OCI-LY1 (cell line): ENCODE measurements around the gene RFX1.

Experiments used
- H2AFZ ChIP-seq: fragments of 200-600 bp; sonication (generic), shearing (Covaris generic); 2 replicates; pipeline ENCODE4 v1.6.0; 2014; ENCODE audit warnings: antibody characterized with exemption, mild to moderate bottlenecking, low read length
- H3F3A ChIP-seq: fragments of 200-600 bp; sonication (generic), shearing (Covaris generic); 2 replicates; pipeline ENCODE4 v1.6.0; 2014; ENCODE audit warnings: mild to moderate bottlenecking, antibody characterized with exemption, low read length, moderate library complexity; ENCODE audit not compliant: insufficient read depth
- H3K27ac ChIP-seq: fragments of 200-600 bp; sonication (generic); 2 replicates; pipeline ENCODE4 v1.5.1; 2014; ENCODE audit warnings: low read length, mixed run types, mild to moderate bottlenecking, low read depth; ENCODE audit not compliant: poor library complexity, severe bottlenecking
- H3K27me3 ChIP-seq: fragments of 200-600 bp; sonication (generic); 2 replicates; pipeline ENCODE4 v1.6.0; 2014; ENCODE audit warnings: antibody characterized with exemption, mild to moderate bottlenecking, low read length, moderate library complexity; ENCODE audit not compliant: insufficient read depth
- H3K36me3 ChIP-seq: fragments of 200-600 bp; sonication (generic); 2 replicates; pipeline ENCODE4 v1.6.1; 2014; ENCODE audit warnings: mild to moderate bottlenecking, antibody characterized with exemption, low read length, moderate library complexity, mixed read lengths; ENCODE audit not compliant: insufficient read depth
- H3K4me1 ChIP-seq: fragments of 200-600 bp; sonication (generic); 2 replicates; pipeline ENCODE4 v1.5.1; 2014; ENCODE audit warnings: mild to moderate bottlenecking, low read length, moderate library complexity; ENCODE audit not compliant: insufficient read depth, severe bottlenecking
- H3K4me2 ChIP-seq: fragments of 200-600 bp; sonication (generic), shearing (Covaris generic); 2 replicates; pipeline ENCODE4 v1.6.1; 2014; ENCODE audit warnings: low read length
- H3K4me3 ChIP-seq: fragments of 200-600 bp; sonication (generic); 2 replicates; pipeline ENCODE4 v1.5.1; 2014; ENCODE audit warnings: low read length, low read depth, mild to moderate bottlenecking, mixed read lengths; ENCODE audit not compliant: poor library complexity, severe bottlenecking
- H3K79me2 ChIP-seq: fragments of 200-600 bp; shearing (Covaris generic); 2 replicates; pipeline ENCODE4 v1.6.1; 2016; ENCODE audit warnings: mixed run types, low read length, mixed read lengths; ENCODE audit not compliant: insufficient read depth
- H3K9ac ChIP-seq: fragments of 200-600 bp; sonication (generic), shearing (Covaris generic); 2 replicates; pipeline ENCODE4 v1.6.1; 2014; ENCODE audit warnings: mild to moderate bottlenecking, low read length, mixed read lengths
- H3K9me2 ChIP-seq: fragments of 200-600 bp; sonication (generic), shearing (Covaris generic); 2 replicates; pipeline ENCODE4 v1.6.1; 2014; ENCODE audit warnings: low read depth, mild to moderate bottlenecking, low read length, mixed read lengths
- H3K9me3 ChIP-seq: fragments of 200-600 bp; shearing (Covaris generic); 2 replicates; pipeline ENCODE4 v1.6.1; 2014; ENCODE audit warnings: low read length, mixed read lengths
- H4K20me1 ChIP-seq: fragments of 200-600 bp; sonication (generic), shearing (Covaris generic); 2 replicates; pipeline ENCODE4 v1.6.0; 2016; ENCODE audit warnings: mild to moderate bottlenecking, low read length; ENCODE audit not compliant: insufficient read depth
- EZH2 ChIP-seq: fragments of 200-600 bp; sonication (generic), shearing (Covaris generic); IDR thresholded peaks from 2 replicates; pipeline ENCODE4 v1.8.0; 2017; ENCODE audit warnings: borderline replicate concordance, mixed run types, mild to moderate bottlenecking, antibody characterized with exemption, low read length, moderate library complexity, mixed read lengths
- TF ChIP-seq, protein P1 (sequence below): fragments of 200-600 bp; sonication (generic), shearing (Covaris generic); IDR thresholded peaks from 2 replicates; pipeline ENCODE4 v1.5.1; 2017; ENCODE audit warnings: mild to moderate bottlenecking, antibody characterized with exemption, low read length, moderate library complexity, mixed read lengths

The RFX1 gene

DNA sequence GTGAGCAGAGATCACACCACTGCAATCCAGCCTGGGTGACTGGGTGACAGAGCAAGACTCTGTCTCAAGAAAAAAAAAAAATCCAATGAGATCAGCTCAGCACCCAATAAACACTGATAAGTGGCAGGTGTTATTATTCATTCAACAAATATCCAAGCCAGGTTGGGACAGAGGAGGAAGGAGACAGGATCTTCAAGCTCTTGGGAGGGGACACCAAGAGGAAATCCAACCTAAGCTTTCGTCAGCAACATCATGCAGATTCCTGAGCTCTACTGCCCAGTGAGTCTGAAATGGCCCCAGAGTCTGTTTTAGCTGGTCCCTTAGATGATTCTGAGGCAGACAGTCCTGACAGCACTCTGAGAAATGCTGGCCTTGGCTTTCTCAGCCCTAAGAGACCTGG lies 7.7 kb downstream of the RFX1 start:
- Histone ChIP-seq H3K27ac (no peak overlapping the region), H3K9me2 (no peaks in the 10 kb centered on the region), H4K20me1 (no peaks in the 10 kb centered on the region), H2AFZ (no peak overlapping the region), H3K9ac (no peak overlapping the region), H3F3A (no peaks in the 10 kb centered on the region), H3K79me2 (no peaks in the 10 kb centered on the region), H3K4me2 (no peak overlapping the region), H3K27me3 (no peaks in the 10 kb centered on the region), H3K9me3 (0 out of 2 replicates have a peak, but pooled peaks cover 7% of the 10 kb centered on the region), H3K36me3 (peaks cover 8% of the 10 kb centered on the region), H3K4me1 (peaks cover 26% of the 10 kb centered on the region), H3K4me3 (no peak overlapping the region)
- no peak for TF ChIP-seq EZH2
- TF ChIP-seq, protein P1, sequence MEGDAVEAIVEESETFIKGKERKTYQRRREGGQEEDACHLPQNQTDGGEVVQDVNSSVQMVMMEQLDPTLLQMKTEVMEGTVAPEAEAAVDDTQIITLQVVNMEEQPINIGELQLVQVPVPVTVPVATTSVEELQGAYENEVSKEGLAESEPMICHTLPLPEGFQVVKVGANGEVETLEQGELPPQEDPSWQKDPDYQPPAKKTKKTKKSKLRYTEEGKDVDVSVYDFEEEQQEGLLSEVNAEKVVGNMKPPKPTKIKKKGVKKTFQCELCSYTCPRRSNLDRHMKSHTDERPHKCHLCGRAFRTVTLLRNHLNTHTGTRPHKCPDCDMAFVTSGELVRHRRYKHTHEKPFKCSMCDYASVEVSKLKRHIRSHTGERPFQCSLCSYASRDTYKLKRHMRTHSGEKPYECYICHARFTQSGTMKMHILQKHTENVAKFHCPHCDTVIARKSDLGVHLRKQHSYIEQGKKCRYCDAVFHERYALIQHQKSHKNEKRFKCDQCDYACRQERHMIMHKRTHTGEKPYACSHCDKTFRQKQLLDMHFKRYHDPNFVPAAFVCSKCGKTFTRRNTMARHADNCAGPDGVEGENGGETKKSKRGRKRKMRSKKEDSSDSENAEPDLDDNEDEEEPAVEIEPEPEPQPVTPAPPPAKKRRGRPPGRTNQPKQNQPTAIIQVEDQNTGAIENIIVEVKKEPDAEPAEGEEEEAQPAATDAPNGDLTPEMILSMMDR, result no peak

DNA sequence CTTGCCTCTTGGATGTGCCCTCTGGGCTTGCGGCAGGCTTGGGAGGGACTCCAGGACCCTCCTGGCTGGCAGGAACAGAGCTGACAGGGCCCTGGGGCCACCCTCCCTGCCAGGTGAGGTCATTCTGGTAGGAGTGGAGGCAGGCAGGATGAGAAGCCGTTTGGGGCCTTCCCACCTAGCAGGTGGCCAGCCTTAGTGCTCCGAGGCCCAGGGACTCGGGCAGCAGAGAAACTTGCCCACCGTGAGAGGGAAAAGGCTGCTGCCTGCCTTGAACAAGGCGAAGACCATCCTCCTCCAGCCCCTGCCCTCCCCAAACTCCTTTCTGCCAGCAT lies 8.5 kb downstream of the RFX1 start:
- no peak overlapping the region for H3K9ac ChIP-seq
- H4K20me1 ChIP-seq, result no peaks in the 10 kb centered on the region
- H3F3A ChIP-seq, result no peaks in the 10 kb centered on the region
- no peak overlapping the region for H2AFZ ChIP-seq
- no peaks in the 10 kb centered on the region for H3K9me2 ChIP-seq
- no peak overlapping the region for H3K27ac ChIP-seq
- H3K4me1 ChIP-seq, result peaks cover 17% of the 10 kb centered on the region
- H3K79me2 ChIP-seq, result no peaks in the 10 kb centered on the region
- 0 out of 2 replicates have a peak, but pooled peaks cover 7% of the 10 kb centered on the region for H3K9me3 ChIP-seq
- no peaks in the 10 kb centered on the region for H3K27me3 ChIP-seq
- H3K36me3 ChIP-seq, result peaks cover 8% of the 10 kb centered on the region
- no peak for TF ChIP-seq EZH2
- TF ChIP-seq, protein P1, result no peak
- H3K4me3 ChIP-seq, result no peak overlapping the region
- H3K4me2 ChIP-seq, result no peak overlapping the region

DNA sequence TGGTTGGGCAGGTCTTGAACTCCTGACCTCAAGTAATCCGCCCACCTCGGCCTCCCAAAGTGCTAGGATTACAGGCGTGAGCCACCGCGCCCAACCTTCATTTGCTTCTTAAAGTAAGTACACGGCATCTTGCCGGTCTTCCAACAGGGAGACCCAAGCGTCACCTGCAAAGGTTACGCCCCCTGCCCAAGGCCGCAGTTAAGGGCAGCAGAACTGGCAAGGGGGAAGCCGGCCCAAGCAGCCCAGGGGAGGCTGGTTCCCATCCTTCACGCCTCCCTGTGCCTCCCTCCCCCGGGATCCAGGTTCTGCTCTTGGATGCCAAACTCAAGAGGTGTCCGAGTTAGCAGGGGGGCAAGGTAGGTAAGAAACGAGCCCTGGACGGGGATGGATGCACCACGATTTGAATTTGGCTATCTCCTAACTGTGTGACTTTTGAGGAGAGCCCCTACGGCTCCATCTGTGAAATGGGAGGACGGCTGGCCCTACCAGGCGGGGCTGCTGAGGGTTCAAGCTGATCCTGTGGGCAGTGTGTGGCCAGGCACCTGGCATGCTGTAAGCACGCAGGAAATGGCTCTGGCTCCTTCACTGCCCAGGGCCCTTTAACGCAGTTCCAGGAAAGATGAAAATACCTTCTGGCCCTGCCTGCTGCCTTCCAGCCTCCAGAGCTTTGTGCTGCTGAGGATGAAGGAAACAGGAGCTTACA lies 9.0 kb downstream of the RFX1 start:
- Histone ChIP-seq H4K20me1 (no peaks in the 10 kb centered on the region), H3K9ac (no peak overlapping the region), H3K4me2 (no peak overlapping the region), H3K27me3 (no peaks in the 10 kb centered on the region), H3K36me3 (peaks cover 8% of the 10 kb centered on the region), H2AFZ (no peak overlapping the region), H3K79me2 (no peaks in the 10 kb centered on the region), H3K27ac (no peak overlapping the region), H3K9me2 (no peaks in the 10 kb centered on the region), H3F3A (no peaks in the 10 kb centered on the region), H3K9me3 (0 out of 2 replicates have a peak, but pooled peaks cover 7% of the 10 kb centered on the region), H3K4me1 (peaks cover 12% of the 10 kb centered on the region), H3K4me3 (no peak overlapping the region)
- TF ChIP-seq EZH2, result no peak
- TF ChIP-seq, protein P1, result no peak
